Measurements from ENCODE around the gene MFRP. TPM values are rescaled to one million over a fixed set of nuclear protein-coding genes. Genes with fewer than 3 reads are reported as not detected.

The MFRP gene
- total RNA-seq, 1 experiment from 2014 or later, result not detected

DNA sequence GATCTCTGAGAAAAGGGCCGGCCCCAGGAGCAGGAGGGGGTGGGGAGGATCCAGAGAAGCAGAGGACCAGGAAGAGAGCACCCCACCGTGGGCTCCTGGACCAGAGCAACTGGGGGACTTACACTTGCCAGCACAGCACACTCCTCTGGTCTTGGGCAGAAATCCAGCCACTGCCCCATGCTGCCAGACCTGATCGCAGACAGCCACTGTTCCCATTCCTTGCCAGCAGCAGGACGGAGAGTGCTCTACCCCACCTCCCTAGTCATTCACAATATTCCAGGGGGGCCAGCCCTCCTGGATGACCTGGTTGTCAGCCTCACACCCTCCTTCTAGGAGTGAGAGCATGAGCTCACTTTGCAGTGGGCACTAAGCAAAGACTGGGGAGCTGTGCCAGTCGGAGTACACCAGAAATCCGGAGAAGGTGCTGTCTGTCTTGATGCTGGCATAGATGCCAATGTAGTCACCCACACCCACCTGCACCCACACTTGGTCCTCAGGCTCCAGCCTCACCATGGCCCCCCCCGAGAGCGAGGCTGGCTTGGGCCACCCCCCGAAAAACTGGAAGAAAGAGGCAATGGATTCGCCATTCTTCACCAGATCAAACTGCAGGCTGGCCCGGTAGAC is 7.4 kb downstream of the MFRP start:
- DNase-seq (ENCODE audit: low read depth), result no peak

DNA sequence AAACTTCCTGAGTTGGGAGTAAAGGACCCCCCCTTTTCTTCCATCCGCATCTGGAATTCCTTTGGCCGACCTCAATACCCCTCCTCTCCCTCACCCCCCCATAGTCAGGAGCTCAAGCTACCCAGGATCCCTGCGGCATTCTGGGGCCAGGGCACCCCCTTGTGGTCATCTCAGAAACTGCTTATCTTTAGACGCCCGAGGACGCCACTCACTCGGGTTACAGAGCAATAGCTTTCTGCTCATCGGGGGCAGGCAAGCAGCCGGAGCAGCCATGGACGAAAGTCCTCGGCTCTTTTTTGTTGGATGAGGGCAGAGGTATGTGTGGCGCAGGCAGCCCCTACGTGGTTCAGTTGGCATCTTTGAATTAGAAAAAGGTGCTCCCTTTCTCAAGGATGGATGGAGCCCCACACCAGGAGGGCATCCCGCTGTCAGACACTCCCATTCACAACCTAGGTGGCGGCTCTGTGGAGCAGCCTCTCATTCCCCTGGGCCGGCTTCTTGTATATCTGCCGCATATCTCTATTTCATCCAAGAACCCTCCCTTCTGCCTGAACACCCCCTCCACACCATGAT is 8.1 kb downstream of the MFRP start:
- DNase-seq (ENCODE audit: low read depth), result peak; percentile 77

DNA sequence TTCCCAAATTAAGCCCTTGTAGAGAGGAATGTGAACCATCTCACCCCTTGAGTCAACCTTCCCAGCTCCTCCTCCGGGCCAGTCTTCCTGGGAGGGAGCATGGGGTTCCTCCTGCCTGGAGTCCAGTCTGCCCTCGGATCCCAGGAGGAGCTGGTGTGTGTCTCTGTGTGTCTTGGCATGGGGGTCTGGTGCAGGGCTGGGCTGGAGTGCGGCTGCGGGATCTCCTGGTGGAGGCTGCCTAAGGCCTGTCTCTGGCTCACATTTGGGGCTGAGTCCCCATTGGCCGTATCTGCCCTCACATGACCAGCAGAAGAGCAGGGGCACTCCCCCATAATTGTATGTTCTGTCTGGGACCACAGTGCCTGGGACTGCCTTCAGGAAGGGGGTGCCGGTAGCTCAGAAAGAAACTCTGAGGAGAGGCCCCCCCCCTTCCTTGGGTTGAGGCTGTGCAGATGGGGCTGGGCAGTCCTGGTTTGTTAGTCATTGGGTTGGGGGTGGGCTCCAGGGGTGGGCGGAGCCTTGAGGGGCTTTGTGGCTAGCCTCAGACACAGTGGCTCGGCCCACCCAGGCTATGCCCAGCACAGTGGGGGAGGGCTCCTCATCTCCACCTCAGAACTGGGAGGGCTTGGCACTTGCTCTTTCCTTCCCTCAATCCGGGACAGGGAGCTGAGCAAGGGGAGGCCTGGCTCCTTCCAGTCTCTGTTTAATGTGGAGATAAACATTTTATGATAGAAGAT is 8.8 kb downstream of the MFRP start:
- DNase-seq (ENCODE audit: low read depth), result peak; percentile 76

DNA sequence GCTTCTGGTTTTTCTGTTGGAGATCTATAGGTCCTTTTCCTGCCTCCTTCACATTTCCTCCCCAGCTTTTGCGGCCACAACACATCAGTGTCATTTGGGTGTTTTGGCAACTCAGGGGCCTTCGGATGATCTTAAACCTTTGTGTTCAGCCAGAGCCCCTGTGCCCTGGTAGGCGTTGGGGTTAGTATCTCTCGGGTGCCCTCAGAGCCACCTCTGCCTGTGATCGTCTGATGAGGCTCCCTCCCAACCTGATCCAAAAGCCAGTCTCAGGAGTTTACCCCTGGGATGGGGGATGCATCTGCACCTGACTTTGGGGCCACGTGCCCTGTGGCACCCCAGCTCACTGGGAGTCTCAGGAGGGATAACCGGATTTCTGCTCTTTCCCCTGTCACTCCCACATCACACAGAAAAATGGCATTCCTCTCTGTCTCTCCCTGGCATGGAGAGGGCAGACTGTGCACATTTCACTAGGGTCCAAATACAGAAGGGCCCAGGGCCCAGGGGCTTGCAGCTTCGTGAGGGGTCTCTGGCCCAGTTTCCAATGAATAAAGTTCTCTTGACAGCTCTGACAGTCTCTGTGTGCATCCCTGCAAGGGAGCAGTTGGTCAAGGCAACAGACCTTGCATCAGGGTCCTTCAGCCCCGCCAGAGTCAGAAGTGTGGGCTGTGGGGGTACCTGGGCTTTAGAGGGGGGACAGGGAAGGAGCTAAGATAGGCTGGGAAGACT is 9.6 kb downstream of the MFRP start:
- DNase-seq (ENCODE audit: low read depth), result no peak

DNA sequence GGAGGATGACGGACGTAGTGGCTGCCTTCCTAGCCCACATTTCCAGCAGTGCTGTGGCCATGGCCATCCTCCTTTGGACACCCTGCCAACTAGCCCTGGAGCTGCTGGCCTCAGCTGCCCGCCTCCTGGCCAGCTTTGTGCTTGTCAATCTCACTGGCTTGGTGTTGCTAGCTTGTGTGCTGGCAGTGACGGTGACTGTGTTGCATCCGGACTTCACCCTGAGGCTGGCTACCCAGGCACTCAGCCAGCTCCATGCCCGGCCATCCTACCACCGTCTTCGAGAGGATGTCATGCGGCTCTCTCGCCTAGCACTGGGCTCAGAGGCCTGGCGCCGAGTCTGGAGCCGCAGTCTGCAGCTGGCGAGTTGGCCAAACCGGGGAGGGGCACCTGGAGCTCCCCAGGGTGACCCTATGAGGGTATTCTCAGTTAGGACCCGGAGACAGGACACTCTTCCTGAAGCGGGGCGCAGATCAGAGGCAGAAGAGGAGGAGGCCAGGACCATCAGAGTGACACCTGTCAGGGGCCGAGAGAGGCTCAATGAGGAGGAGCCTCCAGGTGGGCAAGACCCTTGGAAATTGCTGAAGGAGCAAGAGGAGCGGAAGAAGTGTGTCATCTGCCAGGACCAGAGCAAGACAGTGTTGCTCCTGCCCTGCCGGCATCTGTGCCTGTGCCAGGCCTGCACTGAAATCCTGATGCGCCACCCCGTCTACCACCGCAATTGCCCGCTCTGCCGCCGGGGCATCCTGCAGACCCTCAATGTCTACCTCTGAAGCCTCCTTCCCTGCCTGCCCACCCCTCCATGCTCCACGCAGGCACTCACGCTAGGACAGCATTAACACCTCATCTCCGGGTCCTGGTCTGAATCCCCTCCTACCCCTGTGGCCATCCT is 10.6 kb downstream of the MFRP start:
- no peak for DNase-seq (ENCODE audit: low read depth)

DNA sequence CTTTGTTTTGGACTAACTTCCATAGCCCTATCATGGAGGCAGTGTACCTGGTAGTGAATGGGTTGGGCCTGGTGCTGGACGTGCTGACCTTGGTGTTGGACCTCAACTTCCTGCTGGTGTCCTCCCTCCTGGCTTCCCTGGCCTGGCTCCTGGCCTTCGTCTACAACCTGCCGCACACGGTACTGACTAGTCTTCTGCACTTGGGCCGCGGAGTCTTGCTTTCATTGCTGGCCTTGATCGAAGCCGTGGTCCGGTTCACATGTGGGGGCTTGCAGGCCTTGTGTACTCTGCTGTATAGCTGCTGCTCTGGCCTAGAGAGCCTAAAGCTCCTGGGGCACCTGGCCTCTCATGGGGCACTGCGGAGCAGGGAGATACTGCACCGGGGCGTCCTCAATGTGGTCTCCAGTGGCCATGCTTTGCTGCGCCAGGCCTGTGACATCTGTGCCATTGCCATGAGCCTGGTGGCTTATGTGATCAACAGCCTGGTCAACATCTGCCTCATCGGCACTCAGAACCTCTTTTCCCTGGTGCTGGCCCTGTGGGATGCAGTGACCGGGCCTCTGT is 11.3 kb downstream of the MFRP start:
- DNase-seq (ENCODE audit: low read depth), result no peak

DNA sequence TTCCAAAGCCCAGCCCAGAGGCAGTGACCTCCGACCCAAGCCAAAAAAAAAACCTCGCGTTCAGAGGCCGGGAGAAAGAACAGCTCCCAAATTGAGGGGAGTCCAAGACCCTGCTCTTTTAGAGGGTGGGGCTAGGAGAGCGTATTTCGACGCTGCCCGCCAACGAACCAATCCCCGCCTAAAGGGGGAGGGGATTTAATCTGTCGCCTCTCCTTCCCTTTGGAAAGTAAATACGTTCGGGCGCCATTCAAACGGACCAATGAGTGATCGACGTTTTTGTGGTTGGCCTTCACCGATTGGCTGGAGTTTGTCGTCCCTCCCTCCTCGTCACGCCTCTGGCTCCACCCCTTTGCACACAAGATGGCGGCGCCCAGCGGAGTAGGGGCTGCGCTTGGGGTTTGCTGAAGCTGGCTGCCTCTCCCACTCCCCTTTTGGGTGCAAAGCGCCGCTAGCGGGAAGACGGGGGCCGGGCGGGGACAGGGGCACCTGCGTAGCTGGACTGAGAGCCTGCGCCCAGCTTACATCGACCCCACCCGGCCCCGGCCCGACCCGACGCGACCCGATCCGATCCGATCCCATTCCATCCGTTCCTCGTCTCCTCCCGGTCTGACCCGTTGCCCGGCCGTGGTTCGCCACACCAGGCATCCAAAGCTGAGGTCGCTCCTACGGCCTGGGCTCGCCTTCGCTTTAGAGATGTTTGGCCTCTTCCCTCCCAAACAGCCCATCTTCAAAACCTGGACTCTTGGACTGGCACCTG is 12.2 kb downstream of the MFRP start, which contains the start of gene RNF26:
Gene RNF26, plus strand, starts transcription at position 354 of the 757 bp plus-strand sequence. CDS start 596 bp downstream, outside the sequence.
- DNase-seq (ENCODE audit: low read depth), result peak; percentile 98

DNA sequence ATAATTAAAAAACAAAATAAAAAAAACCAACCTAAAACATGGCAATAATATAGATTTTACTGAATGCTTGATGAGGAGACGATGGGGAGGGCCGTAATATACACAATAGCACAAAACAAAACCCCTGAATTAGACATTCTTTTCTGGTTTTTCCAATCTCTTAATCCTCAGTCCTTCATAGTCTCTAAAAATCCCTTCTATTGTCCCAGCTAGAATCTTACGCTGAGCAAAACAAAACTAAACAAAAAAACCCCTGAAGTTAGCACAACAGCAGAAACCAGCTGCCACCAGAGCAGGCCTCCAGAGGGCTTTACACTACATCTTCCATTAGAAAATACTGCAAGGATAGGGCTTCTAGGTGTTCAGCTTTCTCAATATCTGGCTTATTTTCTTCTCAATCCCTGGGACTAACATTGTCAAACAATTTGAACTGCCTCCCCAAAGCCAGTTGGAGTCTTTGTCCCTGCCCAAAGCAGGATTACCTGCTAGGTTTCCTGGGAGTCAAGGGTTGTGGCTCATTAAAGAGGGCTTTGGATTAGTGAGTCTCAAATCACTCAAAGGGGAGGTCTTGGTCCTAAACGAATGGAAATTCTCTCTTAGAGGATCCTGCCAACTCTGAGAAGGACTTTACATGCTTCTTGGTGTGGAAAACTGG is 14.3 kb downstream of the MFRP start:
- DNase-seq (ENCODE audit: low read depth), result no peak

DNA sequence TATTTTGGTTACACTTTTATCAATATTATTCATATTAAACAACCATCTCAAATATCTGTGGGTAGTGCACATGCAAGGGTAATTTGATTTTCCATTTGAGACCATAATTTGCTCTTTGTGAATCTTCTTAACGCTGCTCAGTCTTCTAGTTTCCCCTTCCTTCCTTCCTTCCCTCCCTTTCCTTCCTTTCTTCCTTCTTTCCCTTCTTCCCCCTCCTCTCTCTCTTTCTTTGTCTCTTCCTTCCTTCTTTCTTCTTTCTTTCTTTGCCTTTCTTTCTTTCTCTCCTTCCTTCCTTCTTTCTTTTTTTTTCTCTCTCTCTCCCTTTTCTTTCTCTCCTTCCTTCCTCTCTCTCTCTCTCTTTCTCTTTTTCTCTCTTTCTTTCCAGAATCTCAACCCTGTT is 16.3 kb downstream of the MFRP start:
- no peak for DNase-seq (ENCODE audit: low read depth)

DNA sequence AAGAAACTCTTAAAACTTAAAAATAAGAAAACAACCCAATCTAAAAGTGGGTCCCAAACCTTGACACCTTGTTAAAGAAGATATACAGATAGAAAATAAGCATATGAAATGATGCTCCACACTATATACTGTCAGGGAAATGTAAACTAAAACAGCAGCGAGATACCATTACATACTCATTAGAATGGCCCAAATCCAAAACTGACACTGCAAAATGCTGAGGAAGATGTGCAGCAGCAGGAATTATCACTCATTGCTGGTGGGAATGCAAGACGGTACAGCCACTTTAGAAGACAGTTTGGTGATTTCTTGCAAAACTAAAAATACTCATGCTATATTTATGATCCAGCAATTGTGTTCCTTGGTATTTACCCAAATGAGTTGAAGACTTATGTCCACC is 17.2 kb downstream of the MFRP start:
- no peak for DNase-seq (ENCODE audit: low read depth)

DNA sequence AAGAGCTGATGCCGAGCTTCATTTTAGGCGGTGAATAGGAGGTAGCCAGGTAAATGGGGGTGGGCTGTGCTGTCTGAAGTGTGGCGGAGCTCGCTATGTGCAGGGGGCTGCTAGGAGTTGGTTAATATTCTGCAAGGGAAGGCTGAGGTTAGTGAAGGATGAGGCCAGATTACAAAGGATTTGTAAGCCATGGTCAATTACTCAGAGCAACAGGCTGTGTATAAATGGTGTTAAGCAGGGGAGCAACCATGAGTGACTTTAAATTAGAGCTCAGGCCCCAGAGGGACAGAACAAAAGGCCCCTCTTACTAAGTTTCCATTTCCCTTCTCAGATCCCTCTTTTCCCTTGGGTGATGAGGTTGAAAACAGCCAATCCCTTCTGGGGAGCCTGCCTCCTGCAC is 22.3 kb downstream of the MFRP start:
- DNase-seq (ENCODE audit: low read depth), result no peak

DNA sequence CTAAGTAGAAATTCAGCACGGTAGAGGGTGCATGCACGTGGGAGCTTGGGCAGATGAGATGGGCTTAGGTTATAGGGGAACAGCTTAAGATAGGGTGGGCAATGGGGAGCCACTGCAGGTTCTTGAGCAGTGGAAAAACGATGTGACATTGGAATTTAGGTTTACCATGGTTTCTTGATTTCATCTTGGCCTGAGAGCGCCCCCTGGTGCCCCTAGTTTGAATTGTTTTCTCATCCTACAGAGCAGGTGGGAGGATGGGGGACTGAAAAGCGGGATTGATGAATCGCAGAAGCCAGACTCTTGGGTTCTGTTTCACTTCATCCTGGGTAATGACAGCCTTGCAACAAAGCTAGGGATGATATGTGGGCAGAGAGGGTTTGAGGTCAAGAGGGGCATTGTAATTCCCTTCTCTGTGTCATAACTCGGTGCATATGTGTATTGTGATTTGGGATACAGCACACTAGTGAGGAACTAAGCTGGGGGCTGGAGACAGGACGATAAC is 22.9 kb downstream of the MFRP start:
- DNase-seq (ENCODE audit: low read depth), result peak; percentile 71

DNA sequence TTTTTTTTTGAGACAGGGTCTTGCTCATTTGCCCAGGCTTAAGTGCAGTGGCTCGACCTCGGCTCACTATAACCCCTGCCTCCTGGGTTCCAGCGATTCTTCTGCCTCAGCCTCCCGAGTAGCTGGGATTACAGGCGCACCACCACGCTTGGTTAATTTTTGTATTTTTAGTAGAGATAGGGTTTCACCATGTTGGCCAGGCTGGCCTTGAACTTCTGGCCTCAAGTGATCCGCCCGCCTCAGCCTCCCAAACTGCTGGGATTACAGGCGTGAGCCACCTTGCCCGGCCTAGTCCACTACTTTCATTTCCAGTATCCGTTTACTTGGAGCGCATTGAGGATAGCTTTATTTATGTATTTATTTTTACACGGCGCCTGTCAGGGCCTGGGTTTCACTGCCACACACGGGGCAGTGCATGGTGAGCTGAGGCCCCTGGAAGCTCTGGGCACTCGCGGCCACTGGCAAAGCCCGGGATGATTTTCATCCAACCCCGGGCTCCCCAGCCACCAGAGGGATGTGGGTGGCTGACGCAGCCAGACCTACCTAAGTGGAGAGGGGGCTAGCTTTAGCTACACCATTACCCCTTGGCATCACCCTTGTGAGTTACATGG is 23.5 kb downstream of the MFRP start:
- DNase-seq (ENCODE audit: low read depth), result no peak

DNA sequence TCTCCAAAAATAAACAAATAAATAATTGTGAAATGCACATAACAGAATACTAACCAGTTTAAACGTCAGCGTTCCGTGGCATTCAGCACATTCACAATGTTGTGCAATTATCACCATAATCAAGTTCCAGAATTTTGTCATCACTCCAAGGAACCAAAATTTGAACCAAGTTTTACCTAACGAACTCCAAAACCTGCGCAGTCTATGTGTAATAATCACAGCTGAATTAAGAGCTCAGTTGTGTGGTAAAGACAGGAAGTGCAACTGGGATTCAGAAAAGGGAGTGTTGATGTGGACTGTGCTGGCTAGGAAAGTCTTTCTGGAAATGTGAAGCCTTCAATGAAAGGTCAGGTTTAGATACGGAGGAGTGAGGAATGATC is 24.2 kb downstream of the MFRP start:
- no peak for DNase-seq (ENCODE audit: low read depth)

DNA sequence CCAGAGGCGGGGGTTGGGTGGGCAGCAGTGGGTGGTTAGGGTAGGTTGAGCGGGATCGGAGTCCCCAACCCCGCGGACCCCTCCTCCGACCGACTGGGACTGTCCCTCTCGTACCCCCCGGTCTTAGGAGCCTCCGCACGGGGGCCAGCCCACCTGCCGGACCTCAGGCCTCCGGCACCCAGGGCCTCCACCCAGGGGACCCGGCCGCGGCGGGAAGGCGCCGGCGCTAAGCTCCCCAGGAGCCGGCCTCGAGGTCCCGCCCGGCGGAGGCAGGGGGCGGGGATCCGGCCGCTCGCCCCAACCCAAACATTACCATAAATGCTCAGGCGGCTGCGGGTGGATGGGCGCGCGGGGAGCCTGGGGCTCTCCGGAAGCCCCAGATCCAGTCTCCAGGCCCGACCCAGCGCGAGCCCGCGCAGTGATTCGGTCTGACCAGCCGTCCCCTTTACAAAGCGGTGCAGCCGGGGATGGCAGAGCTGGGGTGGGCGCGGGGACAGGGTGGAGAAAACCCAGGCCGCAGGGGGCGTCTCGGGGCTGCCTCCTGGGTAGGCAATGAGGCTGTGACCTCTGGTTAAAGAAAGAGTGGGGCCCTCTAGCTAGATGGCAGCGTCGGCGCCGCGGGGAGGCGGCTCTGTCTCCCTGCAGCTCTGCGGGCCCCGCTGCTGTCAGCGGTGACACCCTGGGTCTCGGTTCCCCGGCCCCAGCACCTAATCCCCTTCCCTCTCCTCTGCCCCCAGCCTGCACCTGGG is 25.6 kb downstream of the MFRP start:
- peak; percentile 65 for DNase-seq (ENCODE audit: low read depth)

DNA sequence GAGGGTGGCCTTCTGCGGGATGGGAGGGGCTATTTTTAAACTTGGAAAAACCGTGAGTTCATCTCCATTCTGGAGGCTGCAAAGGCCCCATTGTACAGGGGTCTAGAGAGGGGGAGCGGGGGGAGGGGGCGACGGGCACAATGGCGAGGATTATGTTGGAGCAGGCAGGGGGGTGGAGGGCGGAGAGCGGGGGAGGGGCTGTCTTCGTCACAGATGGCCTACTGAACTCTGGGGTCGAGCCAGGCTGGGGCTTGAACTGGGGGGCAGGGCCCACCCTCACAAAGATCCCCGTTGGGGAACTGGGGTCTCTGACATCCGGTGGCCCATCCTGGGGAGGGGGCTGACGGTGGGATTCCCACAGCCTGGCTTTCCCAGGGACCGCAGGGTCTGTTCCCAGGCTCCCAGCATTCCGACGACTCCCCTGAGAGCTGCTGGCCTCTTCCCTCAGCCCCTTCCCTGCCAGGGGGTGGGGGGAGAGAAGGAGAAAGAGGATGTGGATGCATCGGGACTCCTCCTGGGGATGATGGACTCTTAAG is 26.2 kb downstream of the MFRP start:
- DNase-seq (ENCODE audit: low read depth), result no peak

DNA sequence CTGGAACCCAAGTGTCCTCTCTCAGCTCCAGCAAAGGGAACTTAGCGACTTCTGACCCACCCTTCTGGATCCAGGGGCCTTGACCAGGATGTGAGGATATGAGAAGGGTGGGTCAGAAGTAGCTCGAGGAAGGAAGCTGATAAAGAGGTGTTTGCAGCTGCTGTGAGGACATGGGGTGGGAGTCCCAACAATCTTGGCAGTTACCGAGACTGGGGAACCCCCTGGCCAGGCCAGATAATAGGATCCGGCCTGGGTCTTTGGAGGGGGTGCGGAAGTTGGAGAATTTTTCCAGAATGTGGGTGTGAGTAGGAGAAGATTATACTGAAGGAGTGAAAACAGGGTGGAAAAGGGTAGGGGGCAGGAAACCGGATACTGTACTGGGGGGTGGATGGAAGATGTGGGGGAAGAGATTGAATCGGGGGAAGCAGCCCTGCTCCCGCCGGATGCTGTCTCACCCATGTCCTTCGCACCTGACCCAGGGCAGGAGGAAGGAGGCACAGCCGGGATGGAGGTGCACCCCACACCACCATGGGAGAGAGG is 26.7 kb downstream of the MFRP start:
- DNase-seq (ENCODE audit: low read depth), result no peak
